Measurements from ENCODE around the gene ZNF175. TPM values are rescaled to one million over a fixed set of nuclear protein-coding genes. Genes with fewer than 3 reads are reported as not detected.

Gene ZNF175
- polyA plus RNA-seq, 1 donor (not counting 4 experiments of a cell fraction or from before 2014, with no cell fraction given): 3.8 TPM

- FAIRE-seq: no peak
- no peaks in the 10 kb centered on the region for H3K4me1 ChIP-seq (ENCODE audit: control insufficient read depth, extremely low read depth, insufficient read depth, low read length)
- dilution Hi-C loops (cut with MboI; ENCODE audit: extremely low pct_ligation_motif_present, low sequenced_read_pairs): no loop called here
- H3K9me1 ChIP-seq (ENCODE audit: control insufficient read depth, extremely low read depth, insufficient read depth, low read length): no peaks in the 10 kb centered on the region
- no peaks in the 10 kb centered on the region for H3K36me3 ChIP-seq (ENCODE audit: control insufficient read depth in 2 of 2, extremely low read depth in 1 of 2, insufficient read depth in 2 of 2, low read length in 2 of 2)
- H3K9me3 ChIP-seq (ENCODE audit: control insufficient read depth, low read depth, low read length): no peaks in the 10 kb centered on the region
- no peaks in the 10 kb centered on the region for H3K79me2 ChIP-seq (ENCODE audit: control insufficient read depth, insufficient read depth, low read length)
- no peaks in the 10 kb centered on the region for H3K27me3 ChIP-seq (ENCODE audit: control insufficient read depth, extremely low read depth, insufficient read depth, low read length)
- no peak overlapping the region for H3K27ac ChIP-seq (ENCODE audit: control insufficient read depth, insufficient read depth, low read length)
- no peak for DNase-seq (ENCODE audit: low read depth, low spot score)
- H3K4me2 ChIP-seq (ENCODE audit: control insufficient read depth, extremely low read depth, insufficient read depth, low read depth, low read length): no peak overlapping the region
- no peak overlapping the region for H2AFZ ChIP-seq (ENCODE audit: control insufficient read depth, low read length)
- TF ChIP-seq EZH2 (IDR thresholded peaks at IDR 0.05; ENCODE audit: low read length): no peak
- no peak for TF ChIP-seq CTCF (optimal IDR thresholded peaks at IDR 0.05 in 1 of 3, IDR thresholded peaks at IDR 0.05 in 1 of 3, conservative IDR thresholded peaks at IDR 0.05 in 1 of 3; ENCODE audit: extremely low read depth in 1 of 3, insufficient read depth in 2 of 3, low read length in 3 of 3)
- H3K4me3 ChIP-seq (ENCODE audit: control insufficient read depth in 2 of 3, extremely low read depth in 1 of 3, insufficient read depth in 2 of 3, low read depth in 1 of 3, low read length in 3 of 3): no peak overlapping the region
- no peak overlapping the region for H3K9ac ChIP-seq (ENCODE audit: control insufficient read depth, extremely low read depth, insufficient read depth, low read length)
- no peaks in the 10 kb centered on the region for H4K20me1 ChIP-seq (ENCODE audit: control insufficient read depth, extremely low read depth, insufficient read depth, low read length)
Observed at GRCh38 chr19:51639916-51640315, 68.8 kb downstream of the ZNF175 start.

- Histone ChIP-seq H3K9me1 (ENCODE audit: control insufficient read depth, extremely low read depth, insufficient read depth, low read length) (no peaks in the 10 kb centered on the region), H3K9ac (ENCODE audit: control insufficient read depth, extremely low read depth, insufficient read depth, low read length) (no peak overlapping the region), H3K79me2 (ENCODE audit: control insufficient read depth, insufficient read depth, low read length) (no peaks in the 10 kb centered on the region), H3K4me1 (ENCODE audit: control insufficient read depth, extremely low read depth, insufficient read depth, low read length) (no peaks in the 10 kb centered on the region), H3K36me3 (ENCODE audit: control insufficient read depth in 2 of 2, extremely low read depth in 1 of 2, insufficient read depth in 2 of 2, low read length in 2 of 2) (no peaks in the 10 kb centered on the region), H3K4me3 (ENCODE audit: control insufficient read depth in 2 of 3, extremely low read depth in 1 of 3, insufficient read depth in 2 of 3, low read depth in 1 of 3, low read length in 3 of 3) (no peak overlapping the region), H4K20me1 (ENCODE audit: control insufficient read depth, extremely low read depth, insufficient read depth, low read length) (no peaks in the 10 kb centered on the region), H3K27me3 (ENCODE audit: control insufficient read depth, extremely low read depth, insufficient read depth, low read length) (no peaks in the 10 kb centered on the region), H3K4me2 (ENCODE audit: control insufficient read depth, extremely low read depth, insufficient read depth, low read depth, low read length) (no peak overlapping the region), H2AFZ (ENCODE audit: control insufficient read depth, low read length) (no peak overlapping the region), H3K9me3 (ENCODE audit: control insufficient read depth, low read depth, low read length) (no peaks in the 10 kb centered on the region), H3K27ac (ENCODE audit: control insufficient read depth, insufficient read depth, low read length) (no peak overlapping the region)
- TF ChIP-seq CTCF (optimal IDR thresholded peaks at IDR 0.05 in 1 of 3, IDR thresholded peaks at IDR 0.05 in 1 of 3, conservative IDR thresholded peaks at IDR 0.05 in 1 of 3; ENCODE audit: extremely low read depth in 1 of 3, insufficient read depth in 2 of 3, low read length in 3 of 3) (no peak), EZH2 (IDR thresholded peaks at IDR 0.05; ENCODE audit: low read length) (no peak)
- FAIRE-seq: no peak
- dilution Hi-C loops (cut with MboI; ENCODE audit: extremely low pct_ligation_motif_present, low sequenced_read_pairs): no loop called here
- no peak for DNase-seq (ENCODE audit: low read depth, low spot score)
Observed at GRCh38 chr19:51640386-51640785, 69.3 kb downstream of the ZNF175 start.
